Measurements from ENCODE around the gene AKAP8L.

The AKAP8L gene

GRCh38 chr19:15379083-15379998 is 39.4 kb downstream of the AKAP8L start, which contains the start of gene AKAP8:
AKAP8 (minus strand) TSS chr19:15379787; CDS start chr19:15379731, 56 bp downstream.
- H4K20me1 ChIP-seq (ENCODE audit: insufficient read depth, low read length, poor library complexity, severe bottlenecking): peaks cover 42% of the 10 kb centered on the region
- no peaks in the 10 kb centered on the region for H3K9me3 ChIP-seq (ENCODE audit: insufficient read depth, low read depth, low read length)
- peaks cover 22% of the 10 kb centered on the region for H3K4me1 ChIP-seq (ENCODE audit: insufficient read depth, low read length, poor library complexity, severe bottlenecking)
- H3F3A ChIP-seq (ENCODE audit: low read depth): no peaks in the 10 kb centered on the region; the same call in 1 of the 2 replicates
- H3K27me3 ChIP-seq (ENCODE audit: insufficient read depth, low read length, poor library complexity, severe bottlenecking): peaks cover 8% of the 10 kb centered on the region
- peak within 1 kb of the TSS; percentile 100 for H3K4me3 ChIP-seq (ENCODE audit: low read length, poor library complexity, severe bottlenecking)
- TF ChIP-seq CTCF (conservative IDR thresholded peaks at IDR 0.05; ENCODE audit: low read length) (no peak), EZH2phosphoT487 (IDR thresholded peaks at IDR 0.05; ENCODE audit: borderline replicate concordance) (no peak)
- peaks cover 48% of the 10 kb centered on the region for H3K79me2 ChIP-seq (ENCODE audit: insufficient read depth, low read length)
- peak within 1 kb of the TSS; percentile 77 for H2AFZ ChIP-seq (ENCODE audit: low read length)
- H3K9me2 ChIP-seq (replicated peaks; ENCODE audit: low read depth, low read length): no peaks in the 10 kb centered on the region
- H3K4me2 ChIP-seq (ENCODE audit: low read depth, low read length, poor library complexity, severe bottlenecking): peak within 1 kb of the TSS; percentile 92
- H3K9ac ChIP-seq (ENCODE audit: low read depth, low read length, poor library complexity, severe bottlenecking): peak within 1 kb of the TSS; percentile 96
- peaks cover 16% of the 10 kb centered on the region; the same call in 1 of the 2 replicates for H3K36me3 ChIP-seq (ENCODE audit: insufficient read depth, low read length)

GRCh38 chr19:15378534-15379082 is 40.2 kb downstream of the AKAP8L start:
- H3K4me3 ChIP-seq (ENCODE audit: low read length, poor library complexity, severe bottlenecking): peak overlapping the region; percentile 100
- H3K36me3 ChIP-seq (ENCODE audit: insufficient read depth, low read length): peaks cover 20% of the 10 kb centered on the region; the same call in 1 of the 2 replicates
- peaks cover 22% of the 10 kb centered on the region for H3K4me1 ChIP-seq (ENCODE audit: insufficient read depth, low read length, poor library complexity, severe bottlenecking)
- peaks cover 49% of the 10 kb centered on the region for H4K20me1 ChIP-seq (ENCODE audit: insufficient read depth, low read length, poor library complexity, severe bottlenecking)
- TF ChIP-seq CTCF (conservative IDR thresholded peaks at IDR 0.05; ENCODE audit: low read length) (no peak), EZH2phosphoT487 (IDR thresholded peaks at IDR 0.05; ENCODE audit: borderline replicate concordance) (no peak)
- H3K4me2 ChIP-seq (ENCODE audit: low read depth, low read length, poor library complexity, severe bottlenecking): peak overlapping the region; percentile 92
- H3F3A ChIP-seq (ENCODE audit: low read depth): no peaks in the 10 kb centered on the region; the same call in 1 of the 2 replicates
- no peaks in the 10 kb centered on the region for H3K9me3 ChIP-seq (ENCODE audit: insufficient read depth, low read depth, low read length)
- no peaks in the 10 kb centered on the region for H3K9me2 ChIP-seq (replicated peaks; ENCODE audit: low read depth, low read length)
- peak overlapping the region; percentile 77 for H2AFZ ChIP-seq (ENCODE audit: low read length)
- H3K9ac ChIP-seq (ENCODE audit: low read depth, low read length, poor library complexity, severe bottlenecking): peak overlapping the region; percentile 96
- H3K79me2 ChIP-seq (ENCODE audit: insufficient read depth, low read length): peaks cover 56% of the 10 kb centered on the region
- peaks cover 8% of the 10 kb centered on the region for H3K27me3 ChIP-seq (ENCODE audit: insufficient read depth, low read length, poor library complexity, severe bottlenecking)

DNA sequence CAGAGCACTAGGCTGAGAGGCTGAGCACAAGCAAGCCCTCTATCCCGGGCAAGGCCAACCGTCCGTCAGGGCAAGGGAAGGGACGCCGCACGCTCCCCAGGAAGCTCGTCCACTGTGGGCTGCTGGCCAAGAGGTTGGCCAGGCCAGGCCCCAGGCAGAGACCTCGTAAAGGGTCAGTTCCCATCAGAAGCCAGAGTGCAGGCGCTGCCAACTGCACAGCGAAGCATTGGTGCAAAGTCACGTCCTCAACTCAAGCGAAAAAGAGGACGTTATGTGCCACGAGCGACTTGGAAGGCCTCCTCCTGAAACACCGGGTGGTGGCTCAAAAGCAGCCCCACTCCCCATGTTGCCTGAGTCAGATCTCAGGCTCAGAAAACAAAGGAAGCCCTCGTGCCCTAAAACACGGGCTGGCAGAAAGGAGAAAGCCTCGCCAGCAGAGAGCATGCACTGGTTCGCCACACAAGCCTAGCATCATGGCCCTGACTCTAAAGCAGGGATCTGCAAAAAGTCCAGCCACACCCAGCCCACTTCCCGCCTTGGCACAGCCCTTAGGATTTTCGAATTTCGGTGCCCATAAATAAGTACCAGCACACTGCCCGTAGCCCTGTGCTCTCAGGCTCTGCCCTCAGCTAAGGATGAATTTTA is 43.9 kb downstream of the AKAP8L start:
- peaks cover 8% of the 10 kb centered on the region for H3K27me3 ChIP-seq (ENCODE audit: insufficient read depth, low read length, poor library complexity, severe bottlenecking)
- peaks cover 56% of the 10 kb centered on the region for H4K20me1 ChIP-seq (ENCODE audit: insufficient read depth, low read length, poor library complexity, severe bottlenecking)
- H3K4me2 ChIP-seq (ENCODE audit: low read depth, low read length, poor library complexity, severe bottlenecking): no peak overlapping the region
- H2AFZ ChIP-seq (ENCODE audit: low read length): no peak overlapping the region
- peaks cover 41% of the 10 kb centered on the region; the same call in 1 of the 2 replicates for H3K36me3 ChIP-seq (ENCODE audit: insufficient read depth, low read length)
- H3K9me3 ChIP-seq (ENCODE audit: insufficient read depth, low read depth, low read length): no peaks in the 10 kb centered on the region
- no peak overlapping the region for H3K4me3 ChIP-seq (ENCODE audit: low read length, poor library complexity, severe bottlenecking)
- TF ChIP-seq EZH2phosphoT487 (IDR thresholded peaks at IDR 0.05; ENCODE audit: borderline replicate concordance) (no peak), CTCF (conservative IDR thresholded peaks at IDR 0.05; ENCODE audit: low read length) (no peak)
- no peak overlapping the region for H3K9ac ChIP-seq (ENCODE audit: low read depth, low read length, poor library complexity, severe bottlenecking)
- peaks cover 18% of the 10 kb centered on the region for H3K4me1 ChIP-seq (ENCODE audit: insufficient read depth, low read length, poor library complexity, severe bottlenecking)
- H3K9me2 ChIP-seq (replicated peaks; ENCODE audit: low read depth, low read length): no peaks in the 10 kb centered on the region
- no peaks in the 10 kb centered on the region; the same call in 1 of the 2 replicates for H3F3A ChIP-seq (ENCODE audit: low read depth)
- H3K79me2 ChIP-seq (ENCODE audit: insufficient read depth, low read length): peaks cover 68% of the 10 kb centered on the region

All from Loucy (cell line).